SH-SY5Y (cell line): ENCODE data around the gene TXNDC16.

Experiments used
- GATA2 ChIP-seq: IDR thresholded peaks from 2 replicates; pipeline ENCODE4 v1.6.1; 2011; ENCODE audit warnings: mild to moderate bottlenecking, low read depth, low read length
- GATA3 ChIP-seq: IDR thresholded peaks from 2 replicates; pipeline ENCODE4 v1.6.1; 2011; ENCODE audit warnings: low read depth, mild to moderate bottlenecking, low read length, moderate library complexity

- TF ChIP-seq GATA3 (no peak), GATA2 (no peak)
Observed at GRCh38 chr14:52391881-52392615, 160.3 kb downstream of the TXNDC16 start.
